Neuron (in vitro differentiated cells): ENCODE results near the gene PITX2.
A peak's percentile ranks its signal among the peaks of the same experiment; 100 is the strongest.

ENCODE experiments used
- H2AFZ ChIP-seq: one replicate; pipeline ENCODE4 v1.6.1; 2013; ENCODE audit warnings: low read depth, mild to moderate bottlenecking, inconsistent platforms, low read length, moderate library complexity
- H3K27me3 ChIP-seq: one replicate; pipeline ENCODE4 v1.6.1; 2013; ENCODE audit warnings: low read length; ENCODE audit not compliant: insufficient read depth
- H3K36me3 ChIP-seq: one replicate; pipeline ENCODE4 v1.6.1; 2013; ENCODE audit warnings: low read length; ENCODE audit not compliant: insufficient read depth
- H3K4me1 ChIP-seq: one replicate; pipeline ENCODE4 v1.6.1; 2013; ENCODE audit warnings: low read length; ENCODE audit not compliant: insufficient read depth
- H3K4me3 ChIP-seq: 2 replicates; pipeline ENCODE4 v1.5.1; 2013; ENCODE audit warnings: mild to moderate bottlenecking, low read length, moderate library complexity
- H3K9me3 ChIP-seq: one replicate; pipeline ENCODE4 v1.6.1; 2013; ENCODE audit warnings: low read length

Gene PITX2

GRCh38 chr4:110632506-110633357, 9.9 kb upstream of the PITX2 start:
- Histone ChIP-seq H3K4me1 (peaks cover 6% of the 10 kb centered on the region), H3K4me3 (no peak overlapping the region), H3K9me3 (no peaks in the 10 kb centered on the region), H3K27me3 (peaks cover 98% of the 10 kb centered on the region), H2AFZ (peak overlapping the region; percentile 55), H3K36me3 (no peaks in the 10 kb centered on the region)

- H3K4me3 ChIP-seq, result peak overlapping the region; percentile 15
- peak overlapping the region; percentile 55 for H2AFZ ChIP-seq
- no peaks in the 10 kb centered on the region for H3K36me3 ChIP-seq
- H3K27me3 ChIP-seq, result peaks cover 98% of the 10 kb centered on the region
- H3K9me3 ChIP-seq, result no peaks in the 10 kb centered on the region
- peaks cover 3% of the 10 kb centered on the region for H3K4me1 ChIP-seq
These were observed 9.0 kb upstream of the PITX2 start for GRCh38 chr4:110631584-110632505.

- H3K4me1 ChIP-seq, result peaks cover 3% of the 10 kb centered on the region
- no peak overlapping the region for H2AFZ ChIP-seq
- H3K4me3 ChIP-seq, result no peak overlapping the region
- no peaks in the 10 kb centered on the region for H3K9me3 ChIP-seq
- peaks cover 98% of the 10 kb centered on the region for H3K27me3 ChIP-seq
- H3K36me3 ChIP-seq, result no peaks in the 10 kb centered on the region
These were observed 8.0 kb upstream of the PITX2 start for GRCh38 chr4:110630688-110631402.

GRCh38 chr4:110629780-110630687, 7.2 kb upstream of the PITX2 start:
- no peaks in the 10 kb centered on the region for H3K9me3 ChIP-seq
- no peak overlapping the region for H2AFZ ChIP-seq
- no peaks in the 10 kb centered on the region for H3K36me3 ChIP-seq
- H3K4me1 ChIP-seq, result peaks cover 3% of the 10 kb centered on the region
- H3K4me3 ChIP-seq, result no peak overlapping the region
- H3K27me3 ChIP-seq, result peaks cover 97% of the 10 kb centered on the region

- Histone ChIP-seq H3K4me1 (peaks cover 3% of the 10 kb centered on the region), H3K36me3 (no peaks in the 10 kb centered on the region), H3K9me3 (no peaks in the 10 kb centered on the region), H2AFZ (no peak overlapping the region), H3K4me3 (no peak overlapping the region), H3K27me3 (peaks cover 97% of the 10 kb centered on the region)
These were observed 6.4 kb upstream of the PITX2 start for GRCh38 chr4:110629214-110629754.

DNA sequence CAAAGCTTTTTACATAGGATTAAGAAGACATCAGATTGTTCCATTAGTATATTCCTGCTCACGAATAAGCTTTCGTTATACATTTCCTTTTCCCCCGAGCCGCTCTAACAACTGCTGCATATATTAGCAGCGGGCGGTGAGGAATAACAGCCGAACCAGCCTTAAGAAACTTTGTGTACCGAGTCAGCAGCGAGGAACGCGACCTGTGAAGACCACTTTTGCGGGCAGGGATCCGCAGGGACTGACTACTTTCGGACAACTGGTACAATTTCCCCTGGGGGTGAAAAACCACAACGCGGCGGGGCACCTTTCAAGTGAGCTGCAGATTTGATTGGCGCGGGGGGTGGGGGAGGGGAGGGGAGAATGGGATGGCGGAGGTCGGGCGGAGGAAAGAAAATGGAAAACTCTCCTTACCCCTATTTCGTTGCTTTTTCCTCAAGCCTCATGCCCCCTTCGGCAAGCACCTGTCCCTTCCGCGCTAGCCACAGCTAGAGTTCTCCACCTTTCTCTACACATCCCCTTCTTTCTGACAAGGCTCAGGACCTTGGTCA, 5.9 kb upstream of the PITX2 start:
- peaks cover 3% of the 10 kb centered on the region for H3K4me1 ChIP-seq
- peaks cover 97% of the 10 kb centered on the region for H3K27me3 ChIP-seq
- H3K9me3 ChIP-seq, result no peaks in the 10 kb centered on the region
- H2AFZ ChIP-seq, result no peak overlapping the region
- H3K4me3 ChIP-seq, result no peak overlapping the region
- no peaks in the 10 kb centered on the region for H3K36me3 ChIP-seq

GRCh38 chr4:110627977-110628662, 5.2 kb upstream of the PITX2 start:
- H3K4me3 ChIP-seq, result no peak overlapping the region
- no peak overlapping the region for H2AFZ ChIP-seq
- no peaks in the 10 kb centered on the region for H3K36me3 ChIP-seq
- H3K4me1 ChIP-seq, result peaks cover 3% of the 10 kb centered on the region
- H3K9me3 ChIP-seq, result no peaks in the 10 kb centered on the region
- peaks cover 97% of the 10 kb centered on the region for H3K27me3 ChIP-seq

DNA sequence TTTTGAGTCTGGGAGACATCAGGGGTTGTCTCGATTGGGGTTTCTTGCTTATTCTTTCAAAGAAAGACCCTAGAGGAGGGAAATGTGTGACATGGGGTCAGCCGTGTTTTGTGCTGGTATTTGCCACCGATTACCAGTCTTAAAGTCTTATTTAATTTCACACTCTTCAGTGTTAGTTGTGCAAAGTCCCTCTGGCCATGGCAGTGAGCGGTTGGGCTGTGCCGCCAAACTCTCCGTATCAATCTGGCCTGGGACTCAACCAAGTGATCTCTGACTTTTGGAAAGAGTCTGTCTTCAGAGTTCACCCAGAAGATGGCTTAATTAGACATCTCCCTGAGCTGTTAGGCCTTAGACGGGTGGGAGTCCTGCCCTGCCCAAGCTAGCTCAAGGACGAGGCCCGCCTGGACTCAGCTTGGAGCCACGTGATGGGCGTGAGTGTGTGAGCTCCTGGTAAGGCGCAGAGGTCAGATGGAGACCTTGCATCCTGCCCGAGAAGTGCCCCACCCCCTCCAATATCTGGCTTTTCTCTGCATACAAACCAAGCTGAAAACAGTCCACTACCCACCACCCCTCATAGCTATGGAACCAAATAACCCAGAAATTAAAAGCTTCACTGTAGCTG, 3.8 kb upstream of the PITX2 start:
- Histone ChIP-seq H3K4me3 (no peak overlapping the region), H3K9me3 (no peaks in the 10 kb centered on the region), H3K4me1 (peaks cover 6% of the 10 kb centered on the region), H3K36me3 (no peaks in the 10 kb centered on the region), H3K27me3 (peaks cover 98% of the 10 kb centered on the region), H2AFZ (no peak overlapping the region)

- no peaks in the 10 kb centered on the region for H3K9me3 ChIP-seq
- H3K4me1 ChIP-seq, result peaks cover 6% of the 10 kb centered on the region
- H3K36me3 ChIP-seq, result no peaks in the 10 kb centered on the region
- H2AFZ ChIP-seq, result no peak overlapping the region
- peaks cover 99% of the 10 kb centered on the region for H3K27me3 ChIP-seq
- H3K4me3 ChIP-seq, result no peak overlapping the region
These were observed 2.8 kb upstream of the PITX2 start for GRCh38 chr4:110625576-110626257.

DNA sequence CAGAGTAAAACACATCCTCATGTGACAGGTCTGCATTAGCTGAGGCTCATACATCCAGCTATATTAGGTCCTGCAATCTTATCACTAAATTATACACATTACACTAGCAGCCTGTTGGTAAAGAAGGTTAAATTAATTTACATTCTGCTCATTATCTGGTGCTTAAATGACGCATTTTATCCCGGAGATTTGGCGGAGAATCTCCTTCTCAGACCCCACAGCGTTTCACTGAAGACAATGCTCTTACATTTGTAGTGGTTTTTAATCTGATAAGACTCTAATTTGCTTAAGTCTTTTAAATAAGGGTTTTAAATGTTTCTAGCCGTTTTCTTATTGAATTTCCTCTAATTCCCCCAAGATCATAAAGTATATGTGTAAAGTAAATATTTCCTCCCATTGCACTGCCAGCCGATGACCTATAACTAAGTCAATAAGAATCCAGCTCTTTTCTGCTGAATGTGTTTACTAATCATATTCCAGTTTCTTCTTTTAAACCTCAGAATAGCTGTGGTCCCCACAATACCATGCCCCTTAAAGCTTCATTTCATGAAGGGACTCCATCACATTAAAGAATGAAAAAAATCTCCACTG, 2.1 kb upstream of the PITX2 start:
- peaks cover 99% of the 10 kb centered on the region for H3K27me3 ChIP-seq
- no peaks in the 10 kb centered on the region for H3K36me3 ChIP-seq
- no peak overlapping the region for H3K4me3 ChIP-seq
- no peaks in the 10 kb centered on the region for H3K9me3 ChIP-seq
- peaks cover 6% of the 10 kb centered on the region for H3K4me1 ChIP-seq
- no peak overlapping the region for H2AFZ ChIP-seq
